Measurements from ENCODE around the gene LAMA2. TPM values are rescaled to one million over a fixed set of nuclear protein-coding genes. Genes with fewer than 3 reads are reported as not detected.

The LAMA2 gene
- total and polyA plus RNA-seq, 2 donors (not counting 1 experiment from before 2014, with no cell fraction given): 19.5 to 67.5 TPM

DNA sequence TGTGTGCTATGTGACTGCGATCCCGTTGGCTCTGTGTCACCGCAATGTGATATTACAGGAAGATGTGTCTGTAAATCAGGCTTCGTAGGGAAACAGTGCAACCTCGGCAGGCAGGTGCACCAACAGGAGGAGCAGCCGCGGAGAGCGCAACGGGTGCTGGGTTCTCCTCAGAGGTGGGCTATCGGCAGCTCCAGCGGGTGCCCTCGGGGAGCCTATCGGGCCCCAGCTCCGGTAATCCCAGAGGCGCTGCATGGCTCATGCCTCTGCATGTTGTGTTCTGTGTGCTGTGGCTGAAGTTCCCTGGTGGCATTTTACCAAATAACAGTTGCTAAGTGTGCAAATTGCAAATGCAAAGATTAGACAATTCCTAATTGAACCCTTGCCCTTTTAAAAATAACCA is 409.9 kb downstream of the LAMA2 start:
- no peaks in the 10 kb centered on the region for H3K79me2 ChIP-seq (ENCODE audit: control insufficient read depth, insufficient read depth, low read length)
- no peaks in the 10 kb centered on the region for H3K36me3 ChIP-seq (ENCODE audit: control insufficient read depth, insufficient read depth, low read length)
- H3K4me1 ChIP-seq (ENCODE audit: control insufficient read depth, extremely low read depth, insufficient read depth, low read length): no peaks in the 10 kb centered on the region
- H3K4me3 ChIP-seq (replicated peaks in 1 of 4; ENCODE audit: control extremely low read depth in 1 of 4, insufficient read depth in 1 of 4, low read depth in 3 of 4, low read length in 4 of 4): no peak overlapping the region
- H3K27me3 ChIP-seq (ENCODE audit: control insufficient read depth, insufficient read depth, low read length): no peaks in the 10 kb centered on the region
- no peaks in the 10 kb centered on the region for H4K20me1 ChIP-seq (ENCODE audit: control insufficient read depth, extremely low read depth, insufficient read depth, low read length)
- H3K4me2 ChIP-seq (ENCODE audit: extremely low read depth, insufficient read depth, low read length): no peak overlapping the region
- H3K9me3 ChIP-seq (ENCODE audit: control insufficient read depth, insufficient read depth, low read depth, low read length): no peaks in the 10 kb centered on the region
- no peak for TF ChIP-seq CTCF (conservative IDR thresholded peaks at IDR 0.05 in 1 of 2, IDR thresholded peaks at IDR 0.05 in 1 of 2; ENCODE audit: low read depth in 1 of 2, low read length in 2 of 2)
- TF ChIP-seq EZH2 (IDR thresholded peaks at IDR 0.05; ENCODE audit: low read length, missing control alignments): no peak
- no peak overlapping the region for H2AFZ ChIP-seq (ENCODE audit: low read length)
- no peak overlapping the region for H3K9ac ChIP-seq (ENCODE audit: insufficient read depth, low read length)
- H3K27ac ChIP-seq (ENCODE audit: insufficient read depth, low read length): no peak overlapping the region
- no peak for DNase-seq (ENCODE audit: low read depth in 2 of 2)

DNA sequence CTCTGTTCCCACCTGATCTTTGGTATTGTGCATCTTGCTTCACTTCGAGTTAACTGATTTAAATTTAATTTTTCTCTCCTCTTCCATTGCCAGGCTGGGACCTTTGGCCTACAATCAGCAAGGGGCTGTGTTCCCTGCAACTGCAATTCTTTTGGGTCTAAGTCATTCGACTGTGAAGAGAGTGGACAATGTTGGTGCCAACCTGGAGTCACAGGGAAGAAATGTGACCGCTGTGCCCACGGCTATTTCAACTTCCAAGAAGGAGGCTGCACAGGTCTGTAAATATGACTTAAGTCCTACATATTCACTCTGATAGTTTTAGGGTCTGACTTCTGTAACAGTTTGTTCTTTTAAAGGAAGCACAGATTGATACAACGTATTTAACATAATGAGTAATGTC is 414.7 kb downstream of the LAMA2 start:
- no peaks in the 10 kb centered on the region for H3K36me3 ChIP-seq (ENCODE audit: control insufficient read depth, insufficient read depth, low read length)
- no peaks in the 10 kb centered on the region for H3K9me3 ChIP-seq (ENCODE audit: control insufficient read depth, insufficient read depth, low read depth, low read length)
- DNase-seq (ENCODE audit: low read depth in 2 of 2): no peak
- H4K20me1 ChIP-seq (ENCODE audit: control insufficient read depth, extremely low read depth, insufficient read depth, low read length): no peaks in the 10 kb centered on the region
- no peak overlapping the region for H3K9ac ChIP-seq (ENCODE audit: insufficient read depth, low read length)
- H3K4me3 ChIP-seq (replicated peaks in 1 of 4; ENCODE audit: control extremely low read depth in 1 of 4, insufficient read depth in 1 of 4, low read depth in 3 of 4, low read length in 4 of 4): no peak overlapping the region
- H3K79me2 ChIP-seq (ENCODE audit: control insufficient read depth, insufficient read depth, low read length): no peaks in the 10 kb centered on the region
- no peaks in the 10 kb centered on the region for H3K4me1 ChIP-seq (ENCODE audit: control insufficient read depth, extremely low read depth, insufficient read depth, low read length)
- no peak overlapping the region for H3K4me2 ChIP-seq (ENCODE audit: extremely low read depth, insufficient read depth, low read length)
- TF ChIP-seq EZH2 (IDR thresholded peaks at IDR 0.05; ENCODE audit: low read length, missing control alignments): no peak
- TF ChIP-seq CTCF (conservative IDR thresholded peaks at IDR 0.05 in 1 of 2, IDR thresholded peaks at IDR 0.05 in 1 of 2; ENCODE audit: low read depth in 1 of 2, low read length in 2 of 2): no peak
- no peak overlapping the region for H3K27ac ChIP-seq (ENCODE audit: insufficient read depth, low read length)
- no peak overlapping the region for H2AFZ ChIP-seq (ENCODE audit: low read length)
- no peaks in the 10 kb centered on the region for H3K27me3 ChIP-seq (ENCODE audit: control insufficient read depth, insufficient read depth, low read length)

- Histone ChIP-seq H4K20me1 (ENCODE audit: control insufficient read depth, extremely low read depth, insufficient read depth, low read length) (no peaks in the 10 kb centered on the region), H3K9ac (ENCODE audit: insufficient read depth, low read length) (no peak overlapping the region), H3K27me3 (ENCODE audit: control insufficient read depth, insufficient read depth, low read length) (no peaks in the 10 kb centered on the region), H3K9me3 (ENCODE audit: control insufficient read depth, insufficient read depth, low read depth, low read length) (no peaks in the 10 kb centered on the region), H3K4me1 (ENCODE audit: control insufficient read depth, extremely low read depth, insufficient read depth, low read length) (no peaks in the 10 kb centered on the region), H3K4me3 (replicated peaks in 1 of 4; ENCODE audit: control extremely low read depth in 1 of 4, insufficient read depth in 1 of 4, low read depth in 3 of 4, low read length in 4 of 4) (no peak overlapping the region), H3K4me2 (ENCODE audit: extremely low read depth, insufficient read depth, low read length) (no peak overlapping the region), H3K27ac (ENCODE audit: insufficient read depth, low read length) (no peak overlapping the region), H2AFZ (ENCODE audit: low read length) (no peak overlapping the region), H3K36me3 (ENCODE audit: control insufficient read depth, insufficient read depth, low read length) (no peaks in the 10 kb centered on the region), H3K79me2 (ENCODE audit: control insufficient read depth, insufficient read depth, low read length) (no peaks in the 10 kb centered on the region)
- TF ChIP-seq EZH2 (IDR thresholded peaks at IDR 0.05; ENCODE audit: low read length, missing control alignments): no peak
- TF ChIP-seq CTCF (conservative IDR thresholded peaks at IDR 0.05 in 1 of 2, IDR thresholded peaks at IDR 0.05 in 1 of 2; ENCODE audit: low read depth in 1 of 2, low read length in 2 of 2): no peak
- DNase-seq (ENCODE audit: low read depth in 2 of 2): no peak
These were observed 419.7 kb downstream of the LAMA2 start for GRCh38 chr6:129302671-129303070.

Measured in fibroblast of lung (primary cell).